Stimulated activated naive B cell treated with anti-CD40 and anti-IgM and Interleukin-4, amounts not matched to agents 10 μg/mL and 1 μg/mL and 100 μg/mL, for 72 hours (primary cell): Measurements from ENCODE around the gene RBPJ.

Experiments
- ATAC-seq, 2 donors: fragments of 150-1000 bp; cut with Tn5 transposase; replicated peaks; 2 replicates each; pipeline ENCODE4 v1.10.0; 2021; ENCODE audit warnings: moderate library complexity in 1 of 2
- DNase-seq: peaks from one replicate; pipeline ENCODE4 v3.0.0; 2021
- H3K27ac Mint-ChIP-seq: one replicate; pipeline ENCODE4 v1.8.0; 2022; ENCODE audit warnings: mild to moderate bottlenecking, mixed read lengths
- H3K27me3 Mint-ChIP-seq, 2 donors: one replicate each; pipeline ENCODE4 v1.8.0; 2022; ENCODE audit warnings: mixed read lengths in 2 of 2
- H3K36me3 Mint-ChIP-seq, 2 donors: one replicate each; pipeline ENCODE4 v1.8.0; 2022; ENCODE audit warnings: mixed read lengths in 2 of 2, mild to moderate bottlenecking in 1 of 2
- H3K4me1 Mint-ChIP-seq, 2 donors: one replicate each; pipeline ENCODE4 v1.8.0; 2022; ENCODE audit warnings: mixed read lengths in 2 of 2, mild to moderate bottlenecking in 1 of 2
- H3K4me3 Mint-ChIP-seq, 2 donors: one replicate each; pipeline ENCODE4 v1.8.0; 2022; ENCODE audit warnings: mild to moderate bottlenecking in 2 of 2, mixed read lengths in 2 of 2, moderate library complexity in 1 of 2
- H3K9me3 Mint-ChIP-seq, 2 donors: one replicate each; pipeline ENCODE4 v1.8.0; 2022; ENCODE audit warnings: mixed read lengths in 2 of 2, mild to moderate bottlenecking in 1 of 2

RBPJ gene

GRCh38 chr4:26320538-26321372, at the start of gene RBPJ:
Gene RBPJ (plus strand): TSS chr4:26321014. CDS start chr4:26321029, 15 bp downstream.
- DNase-seq (peak; percentile 78), ATAC-seq (peak; percentile 17 to 27)
- peak within 1 kb of the TSS; percentile 96 to 98 for H3K4me3 Mint-ChIP-seq
- H3K36me3 Mint-ChIP-seq: peaks cover 3 to 6% of the 10 kb centered on the region in 2 donors
- H3K4me1 Mint-ChIP-seq: peaks cover 27 to 34% of the 10 kb centered on the region in 2 donors
- peak within 1 kb of the TSS; percentile 99 for H3K27ac Mint-ChIP-seq
- peaks cover 3 to 6% of the 10 kb centered on the region in 2 donors for H3K9me3 Mint-ChIP-seq
- H3K27me3 Mint-ChIP-seq: no peaks in the 10 kb centered on the region

DNA sequence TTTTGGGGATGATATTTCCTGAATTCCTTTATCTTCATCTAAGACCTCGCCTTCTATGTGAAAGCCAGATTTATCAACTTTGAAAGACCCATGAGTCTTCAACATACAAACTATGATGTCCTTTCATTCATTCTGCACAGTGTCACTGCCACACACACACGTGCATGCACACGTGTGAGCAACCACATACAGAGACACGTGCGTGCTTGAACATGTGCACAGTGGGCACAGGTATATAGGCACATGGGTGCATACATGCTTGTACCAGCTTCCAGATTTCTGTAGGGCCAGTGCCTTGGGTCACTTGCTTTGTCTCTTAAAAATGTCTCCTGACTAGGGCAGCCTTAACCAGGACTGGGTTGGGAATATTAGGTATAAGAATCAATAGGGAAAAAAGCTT, 49.1 kb upstream of the RBPJ start:
- no peak for ATAC-seq
- H3K36me3 Mint-ChIP-seq: no peaks in the 10 kb centered on the region
- H3K4me3 Mint-ChIP-seq: no peak overlapping the region
- H3K9me3 Mint-ChIP-seq: no peaks in the 10 kb centered on the region
- H3K27me3 Mint-ChIP-seq: peaks cover 11 to 30% of the 10 kb centered on the region in 2 donors
- peaks cover 9 to 18% of the 10 kb centered on the region in 2 donors for H3K4me1 Mint-ChIP-seq
- no peak for DNase-seq
- H3K27ac Mint-ChIP-seq: no peak overlapping the region

- H3K4me1 Mint-ChIP-seq: peaks cover 9 to 18% of the 10 kb centered on the region in 2 donors
- no peaks in the 10 kb centered on the region for H3K9me3 Mint-ChIP-seq
- DNase-seq (no peak), ATAC-seq (peak; percentile 14 to 31)
- H3K36me3 Mint-ChIP-seq: no peaks in the 10 kb centered on the region
- no peak overlapping the region for H3K27ac Mint-ChIP-seq
- H3K4me3 Mint-ChIP-seq: peak overlapping the region in 1 of 2 donors; percentile 44
- H3K27me3 Mint-ChIP-seq: peaks cover 11 to 30% of the 10 kb centered on the region in 2 donors
These were observed 47.9 kb upstream of the RBPJ start for GRCh38 chr4:26272654-26273615.

DNA sequence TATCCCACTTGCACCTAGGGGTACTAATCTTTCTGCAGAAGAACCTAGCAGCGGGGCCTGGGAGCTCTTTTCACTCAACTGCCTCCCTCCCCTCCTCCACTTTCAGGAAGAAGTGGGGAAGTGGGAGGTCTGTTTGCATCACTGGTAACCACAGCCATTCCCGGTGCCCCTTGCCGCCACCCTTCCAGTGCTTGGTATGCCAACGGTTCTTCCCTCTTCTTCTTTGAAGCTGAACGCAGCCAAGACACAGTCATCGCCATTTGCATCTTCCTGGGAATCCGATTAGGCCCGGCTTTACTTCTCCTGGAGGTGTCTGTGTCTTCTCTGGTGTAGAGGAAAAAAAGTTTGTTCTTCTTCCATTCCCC, 47.2 kb upstream of the RBPJ start:
- Mint-ChIP-seq H3K4me1 (peaks cover 9 to 18% of the 10 kb centered on the region in 2 donors), H3K4me3 (no peak overlapping the region)

DNA sequence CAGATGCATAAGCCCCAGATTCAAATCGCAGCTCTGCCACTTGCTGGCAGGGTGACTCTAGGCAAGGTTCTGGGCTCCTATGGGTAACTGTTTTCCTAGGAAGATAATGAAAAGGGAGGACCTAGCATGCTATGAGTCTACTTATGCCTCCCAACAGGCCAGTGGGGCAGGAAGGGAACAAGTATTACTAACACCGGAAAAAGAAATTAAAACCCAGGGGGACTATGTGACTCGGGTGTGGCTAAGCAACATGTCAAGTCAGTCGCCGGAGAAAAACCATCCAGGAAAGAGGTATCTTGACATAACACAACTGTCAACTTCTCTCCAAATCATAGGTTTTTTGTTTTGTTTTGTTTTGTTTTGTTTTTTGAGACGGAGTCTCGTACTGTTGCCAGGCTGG, 45.5 kb upstream of the RBPJ start:
- peaks cover 9 to 18% of the 10 kb centered on the region in 2 donors for H3K4me1 Mint-ChIP-seq
- ATAC-seq (no peak), DNase-seq (no peak)
- H3K9me3 Mint-ChIP-seq: no peaks in the 10 kb centered on the region
- H3K4me3 Mint-ChIP-seq: no peak overlapping the region
- no peak overlapping the region for H3K27ac Mint-ChIP-seq
- H3K27me3 Mint-ChIP-seq: peaks cover 3 to 14% of the 10 kb centered on the region in 2 donors
- no peaks in the 10 kb centered on the region for H3K36me3 Mint-ChIP-seq

More for the DNA sequence above, 47.2 kb upstream of the RBPJ start:
- no peaks in the 10 kb centered on the region for H3K36me3 Mint-ChIP-seq
- ATAC-seq (no peak), DNase-seq (no peak)
- H3K27ac Mint-ChIP-seq: no peak overlapping the region
- H3K9me3 Mint-ChIP-seq: no peaks in the 10 kb centered on the region
- peaks cover 11 to 24% of the 10 kb centered on the region in 2 donors for H3K27me3 Mint-ChIP-seq

DNA sequence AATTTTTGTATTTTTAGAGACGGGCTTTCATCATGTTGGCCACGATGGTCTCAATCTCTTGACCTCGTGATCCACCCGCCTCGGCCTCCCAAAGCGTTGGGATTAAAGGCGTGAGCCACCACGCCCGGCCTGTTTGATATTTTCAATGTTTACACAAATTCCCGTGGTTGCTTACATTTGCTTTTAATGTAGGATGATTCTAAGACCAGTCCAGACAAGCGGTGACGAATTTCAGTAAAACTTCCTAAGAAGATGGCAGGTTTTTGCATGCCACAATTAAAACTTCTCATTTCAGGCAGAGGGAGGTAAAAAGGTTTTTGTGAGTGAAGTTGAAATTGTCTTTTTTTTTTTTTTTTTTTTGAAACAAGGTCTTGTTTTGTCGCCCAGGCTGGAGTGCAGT, 41.4 kb upstream of the RBPJ start:
- DNase-seq (no peak), ATAC-seq (no peak)
- no peaks in the 10 kb centered on the region for H3K4me1 Mint-ChIP-seq
- peaks cover 0 to 15% of the 10 kb centered on the region in 2 donors for H3K27me3 Mint-ChIP-seq
- no peak overlapping the region for H3K4me3 Mint-ChIP-seq
- no peaks in the 10 kb centered on the region for H3K9me3 Mint-ChIP-seq
- H3K36me3 Mint-ChIP-seq: no peaks in the 10 kb centered on the region
- H3K27ac Mint-ChIP-seq: no peak overlapping the region

- Mint-ChIP-seq H3K4me1 (peaks cover 0 to under 1% of the 10 kb centered on the region in 2 donors), H3K9me3 (no peaks in the 10 kb centered on the region), H3K27ac (no peak overlapping the region), H3K27me3 (peaks cover 0 to 9% of the 10 kb centered on the region in 2 donors), H3K36me3 (no peaks in the 10 kb centered on the region), H3K4me3 (no peak overlapping the region)
- DNase-seq (no peak), ATAC-seq (no peak)
These were observed 38.9 kb upstream of the RBPJ start for GRCh38 chr4:26281881-26282280.

DNA sequence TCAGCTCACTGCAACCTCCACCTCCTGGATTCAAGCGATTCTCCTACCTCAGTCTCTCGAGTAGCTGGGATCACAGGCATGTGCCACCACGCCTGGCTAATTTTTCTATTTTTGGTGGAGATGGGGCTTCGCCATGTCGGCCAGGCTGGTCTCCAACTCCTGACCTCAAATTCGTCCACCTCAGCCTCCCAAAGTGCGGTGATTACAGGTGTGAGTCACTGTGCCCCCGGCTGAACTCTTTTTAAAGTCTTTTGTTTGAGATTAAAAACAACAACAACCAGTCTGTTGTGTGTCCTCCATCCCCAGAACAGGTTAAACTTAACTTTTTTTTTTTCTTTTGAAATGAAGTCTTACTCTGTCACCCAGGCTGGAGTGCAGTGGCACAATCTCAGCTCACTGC, 36.3 kb upstream of the RBPJ start:
- no peaks in the 10 kb centered on the region for H3K36me3 Mint-ChIP-seq
- ATAC-seq (no peak), DNase-seq (no peak)

DNA sequence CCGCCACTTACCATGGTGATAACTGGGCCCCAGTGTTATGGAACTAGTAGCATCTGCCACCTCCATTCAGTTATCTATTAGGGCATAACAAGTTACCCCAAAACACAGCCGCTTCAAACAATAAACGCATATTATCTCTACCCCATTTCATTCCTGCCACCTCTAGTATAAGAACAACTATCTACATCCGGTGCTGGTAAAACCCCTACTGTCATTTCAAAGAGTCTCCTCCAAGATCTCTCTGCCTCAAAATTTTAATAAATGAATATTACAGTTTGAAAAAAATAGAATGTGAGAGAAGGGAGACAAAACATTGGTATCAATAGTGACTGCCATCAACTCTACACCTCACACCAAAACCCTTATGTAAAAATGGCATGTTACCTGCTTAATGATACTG, 35.5 kb upstream of the RBPJ start:
- Mint-ChIP-seq H3K4me1 (peaks cover 13 to 20% of the 10 kb centered on the region in 2 donors), H3K4me3 (no peak overlapping the region), H3K27ac (no peak overlapping the region), H3K36me3 (no peaks in the 10 kb centered on the region), H3K27me3 (peaks cover 0 to 9% of the 10 kb centered on the region in 2 donors), H3K9me3 (no peaks in the 10 kb centered on the region)
- DNase-seq: no peak
- no peak for ATAC-seq

More for the DNA sequence above, 36.3 kb upstream of the RBPJ start:
- Mint-ChIP-seq H3K4me3 (no peak overlapping the region), H3K27ac (no peak overlapping the region), H3K27me3 (peaks cover 0 to 9% of the 10 kb centered on the region in 2 donors), H3K9me3 (no peaks in the 10 kb centered on the region), H3K4me1 (peaks cover 13 to 20% of the 10 kb centered on the region in 2 donors)

GRCh38 chr4:26287756-26288155, 33.1 kb upstream of the RBPJ start:
- H3K27ac Mint-ChIP-seq: peak overlapping the region; percentile 89
- no peaks in the 10 kb centered on the region for H3K9me3 Mint-ChIP-seq
- no peaks in the 10 kb centered on the region for H3K36me3 Mint-ChIP-seq
- H3K27me3 Mint-ChIP-seq: peaks cover 0 to 9% of the 10 kb centered on the region in 2 donors
- ATAC-seq: peak; percentile 21 to 28
- DNase-seq: no peak
- H3K4me3 Mint-ChIP-seq: peak overlapping the region in 1 of 2 donors; percentile 36
- H3K4me1 Mint-ChIP-seq: peaks cover 13 to 20% of the 10 kb centered on the region in 2 donors

- Mint-ChIP-seq H3K4me3 (peak overlapping the region; percentile 36 to 37), H3K4me1 (peaks cover 13 to 20% of the 10 kb centered on the region in 2 donors), H3K27me3 (peaks cover 0 to 9% of the 10 kb centered on the region in 2 donors), H3K9me3 (no peaks in the 10 kb centered on the region), H3K36me3 (no peaks in the 10 kb centered on the region), H3K27ac (peak overlapping the region; percentile 89)
- peak; percentile 54 for DNase-seq
- ATAC-seq: peak; percentile 96
These were observed 32.4 kb upstream of the RBPJ start for GRCh38 chr4:26288355-26288909.

- H3K27me3 Mint-ChIP-seq: peaks cover 3 to 5% of the 10 kb centered on the region in 2 donors
- no peak overlapping the region for H3K4me3 Mint-ChIP-seq
- peaks cover 13 to 20% of the 10 kb centered on the region in 2 donors for H3K4me1 Mint-ChIP-seq
- H3K36me3 Mint-ChIP-seq: no peaks in the 10 kb centered on the region
- DNase-seq (no peak), ATAC-seq (no peak)
- H3K27ac Mint-ChIP-seq: no peak overlapping the region
- no peaks in the 10 kb centered on the region for H3K9me3 Mint-ChIP-seq
These were observed 31.4 kb upstream of the RBPJ start for GRCh38 chr4:26289401-26289800.

DNA sequence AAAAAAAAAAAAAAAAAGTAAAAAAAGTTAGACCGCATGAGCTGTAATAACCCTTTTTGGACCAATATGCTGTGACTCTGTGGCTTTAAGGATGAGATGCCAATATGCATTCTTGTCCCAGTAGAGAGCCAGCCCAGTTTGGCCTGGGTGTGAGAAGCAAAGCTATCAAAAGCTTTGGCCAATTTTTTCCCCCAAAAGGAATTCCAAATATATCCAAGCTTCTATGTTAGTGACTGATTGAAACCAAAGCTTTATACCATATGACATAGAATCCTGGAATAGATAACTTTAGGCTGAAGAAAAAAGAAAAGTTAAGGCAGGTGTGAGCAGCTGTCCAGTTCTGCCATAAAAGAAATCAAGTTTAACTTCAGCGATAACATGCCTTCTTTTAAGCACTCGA, 30.5 kb upstream of the RBPJ start:
- peaks cover 13 to 20% of the 10 kb centered on the region in 2 donors for H3K4me1 Mint-ChIP-seq
- H3K27ac Mint-ChIP-seq: no peak overlapping the region
- DNase-seq (no peak), ATAC-seq (no peak)
- no peak overlapping the region for H3K4me3 Mint-ChIP-seq
- peaks cover 4 to 12% of the 10 kb centered on the region in 2 donors for H3K27me3 Mint-ChIP-seq
- H3K9me3 Mint-ChIP-seq: no peaks in the 10 kb centered on the region
- H3K36me3 Mint-ChIP-seq: no peaks in the 10 kb centered on the region

DNA sequence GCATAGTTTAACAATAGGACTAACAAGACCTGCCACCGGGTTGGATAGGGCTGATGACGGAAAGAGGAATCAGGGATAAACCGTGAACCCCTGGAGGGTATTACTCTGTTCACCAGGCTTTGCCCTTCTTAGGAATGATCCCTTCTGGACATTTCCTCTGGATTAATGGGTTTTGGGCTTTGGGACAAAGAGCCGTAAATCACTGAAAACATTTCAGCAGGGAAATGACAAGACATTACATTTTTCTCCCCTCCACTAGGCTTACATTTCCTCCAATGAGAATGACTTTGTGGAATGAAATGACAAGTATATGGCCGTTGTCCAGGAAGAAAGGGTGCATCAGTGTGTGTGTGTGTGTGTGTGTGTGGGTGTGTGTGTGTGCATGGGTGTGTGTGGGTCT, 25.9 kb upstream of the RBPJ start:
- peaks cover 10 to 12% of the 10 kb centered on the region in 2 donors for H3K27me3 Mint-ChIP-seq
- no peak overlapping the region for H3K4me3 Mint-ChIP-seq
- no peaks in the 10 kb centered on the region for H3K36me3 Mint-ChIP-seq
- H3K9me3 Mint-ChIP-seq: no peaks in the 10 kb centered on the region
- DNase-seq (no peak), ATAC-seq (no peak)
- no peak overlapping the region for H3K27ac Mint-ChIP-seq
- no peaks in the 10 kb centered on the region for H3K4me1 Mint-ChIP-seq
